DLD1 (cell line): Measurements from ENCODE around the gene MSI1.
"Not testable (repeated sequence)": the region's sequence is repeated elsewhere in the genome, so short reads cannot be mapped to it uniquely, and the experiment has no call there.

Source experiments
- in situ Hi-C: cut with HindIII; loops from 2 replicates; pipeline ENCODE4 v1.10.0; 2017; ENCODE audit warnings: low sequenced_read_pairs

MSI1 gene

GRCh38 chr12:120358412-120359100, 10.4 kb downstream of the MSI1 start:
- in situ Hi-C loops = no loop called here

- in situ Hi-C loops = no loop called here
Measured at GRCh38 chr12:120357104-120357503, 11.9 kb downstream of the MSI1 start.

GRCh38 chr12:120356567-120357030, 12.4 kb downstream of the MSI1 start:
- in situ Hi-C loops = no loop called here

- in situ Hi-C loops = no loop called here
Measured at GRCh38 chr12:120353556-120354317, 15.2 kb downstream of the MSI1 start.

- in situ Hi-C loops = no loop called here
Measured at GRCh38 chr12:120353136-120353535, 15.8 kb downstream of the MSI1 start.

GRCh38 chr12:120352117-120352516, 16.8 kb downstream of the MSI1 start:
- in situ Hi-C loops = no loop called here

GRCh38 chr12:120350576-120351350, 18.2 kb downstream of the MSI1 start:
- in situ Hi-C loops = no loop called here

GRCh38 chr12:120347766-120348165, 21.2 kb downstream of the MSI1 start:
- in situ Hi-C loops = no loop called here

GRCh38 chr12:120346681-120347080, 22.3 kb downstream of the MSI1 start:
- in situ Hi-C loops = no loop called here

- in situ Hi-C loops = no loop called here
Measured at GRCh38 chr12:120346031-120346430, 22.9 kb downstream of the MSI1 start.

GRCh38 chr12:120343692-120344091, 25.3 kb downstream of the MSI1 start:
- in situ Hi-C loops = no loop called here

GRCh38 chr12:120343039-120343537, 25.9 kb downstream of the MSI1 start:
- in situ Hi-C loops = no loop called here

GRCh38 chr12:120342175-120343038, 26.6 kb downstream of the MSI1 start:
- in situ Hi-C loops = no loop called here

- in situ Hi-C loops = no loop called here
Measured at GRCh38 chr12:120339256-120339655, 29.7 kb downstream of the MSI1 start.

GRCh38 chr12:120337730-120338129, 31.2 kb downstream of the MSI1 start:
- in situ Hi-C loops = no loop called here

GRCh38 chr12:120336392-120336791, 32.6 kb downstream of the MSI1 start:
- in situ Hi-C loops = not testable (repeated sequence)

GRCh38 chr12:120335447-120335846, 33.5 kb downstream of the MSI1 start:
- in situ Hi-C loops = not testable (repeated sequence)

- in situ Hi-C loops = no loop called here
Measured at GRCh38 chr12:120332523-120332922, 36.4 kb downstream of the MSI1 start.

- in situ Hi-C loops = no loop called here
Measured at GRCh38 chr12:120332041-120332440, 36.9 kb downstream of the MSI1 start.

GRCh38 chr12:120331390-120331789, 37.6 kb downstream of the MSI1 start:
- in situ Hi-C loops = no loop called here
